Suprapubic skin (tissue), 4 donors: ENCODE data around the gene LRIT1. TPM values are rescaled to one million over a fixed set of nuclear protein-coding genes. Genes with fewer than 3 reads are reported as not detected.
A peak's percentile ranks its signal among the peaks of the same experiment; 100 is the strongest.

Experiments
- DNase-seq, 2 donors: peaks; one replicate each; pipeline ENCODE4 v3.0.0-alpha.2; 2019; ENCODE audit warnings: low spot score in 2 of 2
- H3K27ac ChIP-seq: fragments of 200-600 bp; sonication (generic); one replicate; pipeline ENCODE4 v1.5.1; 2019
- H3K27me3 ChIP-seq: fragments of 200-600 bp; sonication (generic); one replicate; pipeline ENCODE4 v1.5.1; 2019
- H3K36me3 ChIP-seq: fragments of 200-600 bp; sonication (generic); one replicate; pipeline ENCODE4 v1.5.1; 2019
- H3K4me1 ChIP-seq: fragments of 200-600 bp; sonication (generic); one replicate; pipeline ENCODE4 v1.5.1; 2019
- H3K4me3 ChIP-seq: fragments of 200-600 bp; sonication (generic); one replicate; pipeline ENCODE4 v1.5.1; 2019; ENCODE audit warnings: mild to moderate bottlenecking
- H3K9me3 ChIP-seq: fragments of 200-600 bp; sonication (generic); one replicate; pipeline ENCODE4 v1.5.1; 2019
- CTCF ChIP-seq, 2 donors: fragments of 200-600 bp in 1 of 2; fragments of 450-650 bp in 1 of 2; sonication (generic) in 1 of 2; IDR thresholded peaks; one replicate each; pipeline ENCODE4 v1.5.1; 2016 to 2019; ENCODE audit warnings: antibody characterized with exemption in 2 of 2, mild to moderate bottlenecking in 1 of 2, moderate library complexity in 1 of 2
- EP300 ChIP-seq: sonication (generic); formaldehyde crosslinking; IDR thresholded peaks from one replicate; pipeline ENCODE4 v1.6.1; 2017; ENCODE audit warnings: antibody characterized with exemption
- POLR2A ChIP-seq, 2 donors: fragments of 450-650 bp; IDR thresholded peaks; one replicate each; pipeline ENCODE4 v1.6.1; 2017; ENCODE audit warnings: antibody characterized with exemption in 2 of 2, mild to moderate bottlenecking in 2 of 2, moderate library complexity in 2 of 2
- POLR2AphosphoS5 ChIP-seq, 3 donors: sonication (generic); formaldehyde crosslinking; IDR thresholded peaks; one replicate each; pipeline ENCODE4 v1.6.1; 2017; ENCODE audit warnings: antibody characterized with exemption in 3 of 3
- WGBS: methylation state at CpG from one replicate; pipeline ENCODE4 v1.1.5; 2018; 5-methylcytosine and 5-hydroxymethylcytosine counted together
- total RNA-seq, 4 donors: library from RNA; depleted of rRNA; stranded (reverse); fragments of >200 nt; gene quantifications; one replicate each; pipeline ENCODE4 v1.1.0, GENCODE V29; 2016

The LRIT1 gene
- total RNA-seq, 4 donors from 2014 or later = not detected

GRCh38 chr10:84224411-84225028, 16.8 kb downstream of the LRIT1 start:
- Histone ChIP-seq H3K4me1 (no peaks in the 10 kb centered on the region), H3K27me3 (peaks cover 8% of the 10 kb centered on the region), H3K27ac (no peak overlapping the region), H3K4me3 (no peak overlapping the region), H3K36me3 (no peaks in the 10 kb centered on the region), H3K9me3 (no peaks in the 10 kb centered on the region)
- TF ChIP-seq POLR2AphosphoS5 (IDR thresholded peaks at IDR 0.05) (no peak), EP300 (no peak), POLR2A (IDR thresholded peaks at IDR 0.05) (no peak)
- DNase-seq = peak in 1 of 2 donors; percentile 38
- WGBS = 42% methylated on average over 6 of the region's 6 CpGs

GRCh38 chr10:84221916-84222315, 19.4 kb downstream of the LRIT1 start:
- WGBS = 89% methylated on average over 8 of the region's 8 CpGs
- peaks cover 8% of the 10 kb centered on the region for H3K27me3 ChIP-seq
- TF ChIP-seq POLR2AphosphoS5 (IDR thresholded peaks at IDR 0.05) = no peak
- no peak for TF ChIP-seq CTCF (IDR thresholded peaks at IDR 0.05)
- TF ChIP-seq EP300 = no peak
- no peak for TF ChIP-seq POLR2A (IDR thresholded peaks at IDR 0.05)
- H3K9me3 ChIP-seq = no peaks in the 10 kb centered on the region
- H3K36me3 ChIP-seq = no peaks in the 10 kb centered on the region
- H3K4me3 ChIP-seq = no peak overlapping the region
- H3K27ac ChIP-seq = no peak overlapping the region
- peak in 1 of 2 donors; percentile 66 for DNase-seq
- no peaks in the 10 kb centered on the region for H3K4me1 ChIP-seq

- TF ChIP-seq POLR2A (IDR thresholded peaks at IDR 0.05) (no peak), EP300 (no peak), POLR2AphosphoS5 (IDR thresholded peaks at IDR 0.05) (no peak)
- 79% methylated on average over 4 of the region's 4 CpGs for WGBS
- Histone ChIP-seq H3K4me3 (no peak overlapping the region), H3K4me1 (no peaks in the 10 kb centered on the region), H3K27ac (no peak overlapping the region), H3K9me3 (no peaks in the 10 kb centered on the region), H3K36me3 (peaks cover 4% of the 10 kb centered on the region), H3K27me3 (peaks cover 4% of the 10 kb centered on the region)
- peak in 1 of 2 donors; percentile 32 for DNase-seq
Measured at GRCh38 chr10:84217746-84218145, 23.6 kb downstream of the LRIT1 start.

- no peak overlapping the region for H3K4me3 ChIP-seq
- no peaks in the 10 kb centered on the region for H3K9me3 ChIP-seq
- peaks cover 3% of the 10 kb centered on the region for H3K27me3 ChIP-seq
- DNase-seq = peak in 1 of 2 donors; percentile 72
- peaks cover 4% of the 10 kb centered on the region for H3K36me3 ChIP-seq
- H3K27ac ChIP-seq = no peak overlapping the region
- WGBS = 87% methylated on average over 5 of the region's 9 CpGs
- TF ChIP-seq POLR2AphosphoS5 (IDR thresholded peaks at IDR 0.05) = no peak
- no peak for TF ChIP-seq CTCF (IDR thresholded peaks at IDR 0.05)
- no peak for TF ChIP-seq EP300
- no peak for TF ChIP-seq POLR2A (IDR thresholded peaks at IDR 0.05)
- no peaks in the 10 kb centered on the region for H3K4me1 ChIP-seq
Measured at GRCh38 chr10:84216834-84217233, 24.5 kb downstream of the LRIT1 start.

GRCh38 chr10:84214612-84215235, 26.6 kb downstream of the LRIT1 start:
- Histone ChIP-seq H3K27me3 (peaks cover 5% of the 10 kb centered on the region), H3K27ac (no peak overlapping the region), H3K4me3 (no peak overlapping the region), H3K36me3 (peaks cover 4% of the 10 kb centered on the region), H3K4me1 (no peaks in the 10 kb centered on the region), H3K9me3 (no peaks in the 10 kb centered on the region)
- TF ChIP-seq CTCF (IDR thresholded peaks at IDR 0.05) (peak in 1 of 2 donors; percentile 53), POLR2A (IDR thresholded peaks at IDR 0.05) (no peak)
- 47% methylated on average over 12 of the region's 12 CpGs for WGBS
- DNase-seq = peak in 1 of 2 donors; percentile 55

GRCh38 chr10:84214046-84214572, 27.2 kb downstream of the LRIT1 start:
- peaks cover 5% of the 10 kb centered on the region for H3K27me3 ChIP-seq
- H3K36me3 ChIP-seq = peaks cover 4% of the 10 kb centered on the region
- 64% methylated on average over 11 of the region's 25 CpGs for WGBS
- TF ChIP-seq EP300 = no peak
- no peak for TF ChIP-seq CTCF (IDR thresholded peaks at IDR 0.05)
- TF ChIP-seq POLR2A (IDR thresholded peaks at IDR 0.05) = no peak
- TF ChIP-seq POLR2AphosphoS5 (IDR thresholded peaks at IDR 0.05) = no peak
- no peak overlapping the region for H3K4me3 ChIP-seq
- DNase-seq = peak in 1 of 2 donors; percentile 63
- H3K9me3 ChIP-seq = no peaks in the 10 kb centered on the region
- no peaks in the 10 kb centered on the region for H3K4me1 ChIP-seq
- H3K27ac ChIP-seq = no peak overlapping the region
